GM12873 (cell line): ENCODE data around the gene MSI2.

ENCODE experiments used
- CTCF ChIP-seq: IDR thresholded peaks from 2 replicates; pipeline ENCODE4 v1.5.1; 2012; ENCODE audit warnings: low read depth, mild to moderate bottlenecking, moderate library complexity, low read length, control low read depth; ENCODE audit not compliant: insufficient read depth; ENCODE audit errors: missing control alignments

Gene MSI2

GRCh38 chr17:57640079-57640478, 383.8 kb downstream of the MSI2 start:
- TF ChIP-seq CTCF: no peak

- TF ChIP-seq CTCF: no peak
Measured at GRCh38 chr17:57641761-57642160, 385.4 kb downstream of the MSI2 start.

DNA sequence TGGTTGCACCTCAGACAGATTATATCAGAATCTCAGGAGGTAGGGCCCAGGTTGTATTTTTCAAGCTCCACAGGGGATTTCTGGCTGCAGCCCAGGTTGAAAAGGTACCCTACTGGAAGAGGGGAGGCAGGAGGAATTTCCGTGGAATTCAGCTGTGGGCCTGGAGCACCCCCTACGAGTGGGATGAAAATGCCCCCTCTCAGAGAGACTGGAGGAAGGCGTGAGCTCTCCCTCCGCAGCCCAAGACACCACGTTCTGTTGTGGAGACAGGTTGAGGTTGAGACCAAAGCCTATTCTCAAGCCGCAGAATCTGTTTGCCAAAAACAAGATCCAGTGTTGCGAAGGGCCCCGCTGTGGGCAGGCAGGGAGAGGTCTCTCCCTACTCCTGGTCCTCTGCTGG, 386.7 kb downstream of the MSI2 start:
- no peak for TF ChIP-seq CTCF

GRCh38 chr17:57644326-57644725, 388.0 kb downstream of the MSI2 start:
- TF ChIP-seq CTCF: no peak

GRCh38 chr17:57645950-57646665, 389.8 kb downstream of the MSI2 start:
- no peak for TF ChIP-seq CTCF

- TF ChIP-seq CTCF: no peak
Measured at GRCh38 chr17:57648720-57649119, 392.4 kb downstream of the MSI2 start.

DNA sequence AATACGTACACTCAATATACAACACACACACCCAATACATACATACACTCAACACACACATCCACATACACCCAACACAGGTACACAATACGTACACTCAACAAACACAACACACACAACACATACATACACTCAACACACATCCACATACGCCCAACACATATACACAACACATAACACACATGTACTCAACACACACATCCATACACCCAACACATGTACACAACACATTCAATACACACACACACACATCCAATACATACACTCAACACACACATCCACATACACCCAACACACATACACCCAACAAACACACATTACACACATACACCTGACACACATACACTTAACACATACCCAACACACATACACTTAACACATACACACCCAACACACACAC, 392.9 kb downstream of the MSI2 start:
- TF ChIP-seq CTCF: no peak
